ENCODE results near the gene ANO2.

The ANO2 gene

DNA sequence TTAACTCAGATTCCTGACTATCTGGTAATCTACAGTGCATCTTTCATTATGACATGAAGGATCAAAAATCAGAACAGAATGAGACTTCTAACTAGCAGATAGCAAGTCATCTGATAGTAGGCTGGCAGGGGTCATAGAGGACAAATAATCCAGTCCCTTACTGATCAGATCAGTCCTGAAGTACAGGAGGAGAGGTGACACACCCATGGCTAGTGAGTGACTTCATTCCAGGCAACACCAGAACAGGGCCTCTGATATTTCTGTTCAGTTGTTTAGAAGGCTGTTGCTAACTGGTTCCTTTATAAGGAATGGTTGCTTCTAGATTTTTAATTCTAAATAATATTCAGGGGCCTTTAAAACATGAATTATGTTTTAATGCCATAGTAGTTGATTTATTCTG lies 291.0 kb downstream of the ANO2 start:
- no peak for DNase-seq

- DNase-seq: no peak
Measured at GRCh38 chr12:5650829-5651461, 294.1 kb downstream of the ANO2 start.

DNA sequence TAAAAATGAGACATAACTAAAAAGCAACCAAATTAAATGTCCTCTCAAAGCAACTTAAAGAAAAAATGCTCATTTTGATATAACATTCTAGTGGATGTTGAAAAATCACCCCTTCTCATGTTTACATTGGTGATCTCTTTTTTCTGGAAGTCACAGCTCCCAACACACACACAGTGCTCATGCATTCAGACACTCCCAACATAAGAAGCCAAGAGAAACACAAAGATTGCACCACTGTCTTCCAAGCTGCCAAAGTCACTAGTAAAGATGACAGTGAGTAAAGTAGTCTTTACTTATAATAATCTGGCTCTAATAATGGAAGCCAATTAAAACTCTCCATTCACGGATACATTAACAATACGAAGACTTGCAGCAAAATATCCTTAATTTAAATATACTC lies 294.8 kb downstream of the ANO2 start:
- no peak for DNase-seq

GRCh38 chr12:5648692-5649359 lies 296.2 kb downstream of the ANO2 start:
- DNase-seq: no peak

- no peak for DNase-seq
Measured at GRCh38 chr12:5643266-5643665, 301.8 kb downstream of the ANO2 start.

DNA sequence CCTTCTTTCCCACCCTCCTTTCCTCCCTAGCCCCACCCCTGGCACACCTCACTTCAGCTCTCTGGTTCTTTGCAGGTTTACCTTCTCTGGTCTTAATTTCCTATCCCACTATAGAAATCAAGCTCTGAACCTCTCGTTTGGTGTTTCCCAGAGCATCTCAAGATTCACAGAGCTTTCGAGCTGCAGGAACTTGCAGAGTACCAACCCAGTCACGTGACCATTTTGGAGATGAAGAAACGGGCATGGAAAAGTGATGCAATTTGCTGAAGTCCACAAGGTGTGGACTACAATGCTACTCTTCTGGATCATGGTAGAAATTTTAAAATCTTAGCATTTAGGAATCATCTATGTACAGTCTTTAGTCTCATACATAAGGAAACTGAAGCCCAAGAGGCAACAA lies 307.4 kb downstream of the ANO2 start:
- DNase-seq: no peak

DNA sequence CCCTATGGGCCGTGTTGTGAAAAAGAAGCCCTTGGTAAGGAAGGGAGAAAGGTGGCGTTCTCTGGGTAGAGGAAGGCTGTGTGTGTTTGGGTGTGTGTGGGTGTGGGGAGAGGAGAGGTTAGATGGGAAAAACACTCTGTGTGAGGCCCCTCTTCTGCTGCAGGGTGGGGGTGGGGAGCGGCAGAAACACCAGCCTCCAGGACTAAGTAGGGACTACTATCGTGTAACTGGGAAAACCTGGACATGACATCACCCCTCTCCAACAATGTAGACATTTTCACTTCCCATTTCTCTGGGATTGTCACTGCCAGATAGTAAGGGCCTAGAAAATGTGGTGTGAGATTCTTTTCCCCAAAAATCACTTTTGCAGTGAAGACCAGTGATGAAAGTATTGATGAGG lies 308.2 kb downstream of the ANO2 start:
- no peak for DNase-seq

- DNase-seq: no peak
Measured at GRCh38 chr12:5633106-5633505, 312.0 kb downstream of the ANO2 start.

DNA sequence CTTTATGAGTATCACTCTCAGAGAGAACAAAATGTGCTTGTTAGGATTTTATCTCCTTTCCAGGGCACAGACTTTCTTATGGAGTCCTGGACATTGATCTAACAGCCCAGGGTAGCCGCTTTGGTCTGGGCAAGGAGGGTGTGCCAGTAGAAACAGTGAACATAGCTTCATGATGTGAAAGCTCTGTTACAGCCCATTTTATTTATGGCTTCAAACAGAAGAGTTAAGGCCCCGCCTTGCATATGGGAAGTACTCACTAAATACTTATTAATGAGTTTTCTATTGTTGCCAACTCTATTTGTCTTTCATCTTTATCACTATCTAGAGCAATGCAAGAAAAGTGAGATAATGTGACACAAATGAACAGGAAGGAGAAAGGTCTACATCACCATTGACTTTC lies 312.6 kb downstream of the ANO2 start:
- no peak for DNase-seq

DNA sequence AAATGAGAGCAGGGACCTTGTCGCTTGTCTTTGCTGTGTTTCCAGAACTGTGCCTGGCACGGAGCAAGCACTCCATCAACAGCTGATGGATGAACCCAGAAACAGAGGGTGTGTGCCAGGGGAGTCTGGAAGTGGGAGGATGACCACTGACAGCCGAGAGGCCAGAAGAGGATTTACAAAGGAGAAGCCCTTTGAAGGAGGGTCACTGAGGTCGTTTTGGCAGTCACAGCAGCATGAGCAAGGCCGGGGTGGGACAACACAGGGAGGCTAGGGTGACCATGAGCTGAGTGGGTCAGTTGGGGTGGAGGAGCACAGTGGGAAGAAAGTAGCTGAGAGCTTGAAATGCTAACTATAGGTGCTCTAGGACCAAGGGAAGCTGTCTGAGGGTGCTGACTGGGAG lies 313.6 kb downstream of the ANO2 start:
- DNase-seq: no peak

- no peak for DNase-seq
Measured at GRCh38 chr12:5630726-5631125, 314.3 kb downstream of the ANO2 start.

DNA sequence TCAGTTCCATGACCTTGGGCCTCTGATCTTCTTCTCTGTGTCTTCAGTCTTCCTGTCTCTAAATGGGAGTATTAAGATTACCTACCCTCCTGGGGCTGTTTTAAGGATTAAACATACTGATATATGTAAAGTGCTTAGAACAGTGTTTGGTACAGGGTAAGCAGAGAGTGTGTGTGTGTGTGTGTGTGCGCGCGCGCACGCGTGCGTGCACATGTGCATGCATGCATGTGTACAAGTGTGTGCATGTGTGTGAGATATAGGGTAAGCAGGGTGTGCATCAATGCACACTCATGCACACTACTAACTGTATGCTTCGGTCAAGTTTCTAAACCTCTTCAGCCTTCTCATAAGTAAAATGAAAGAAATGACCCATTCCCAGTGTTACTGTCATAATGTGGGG lies 316.6 kb downstream of the ANO2 start:
- DNase-seq: no peak

GRCh38 chr12:5627053-5627630 lies 317.9 kb downstream of the ANO2 start:
- no peak for DNase-seq

GRCh38 chr12:5626151-5626550 lies 318.9 kb downstream of the ANO2 start:
- no peak for DNase-seq

DNA sequence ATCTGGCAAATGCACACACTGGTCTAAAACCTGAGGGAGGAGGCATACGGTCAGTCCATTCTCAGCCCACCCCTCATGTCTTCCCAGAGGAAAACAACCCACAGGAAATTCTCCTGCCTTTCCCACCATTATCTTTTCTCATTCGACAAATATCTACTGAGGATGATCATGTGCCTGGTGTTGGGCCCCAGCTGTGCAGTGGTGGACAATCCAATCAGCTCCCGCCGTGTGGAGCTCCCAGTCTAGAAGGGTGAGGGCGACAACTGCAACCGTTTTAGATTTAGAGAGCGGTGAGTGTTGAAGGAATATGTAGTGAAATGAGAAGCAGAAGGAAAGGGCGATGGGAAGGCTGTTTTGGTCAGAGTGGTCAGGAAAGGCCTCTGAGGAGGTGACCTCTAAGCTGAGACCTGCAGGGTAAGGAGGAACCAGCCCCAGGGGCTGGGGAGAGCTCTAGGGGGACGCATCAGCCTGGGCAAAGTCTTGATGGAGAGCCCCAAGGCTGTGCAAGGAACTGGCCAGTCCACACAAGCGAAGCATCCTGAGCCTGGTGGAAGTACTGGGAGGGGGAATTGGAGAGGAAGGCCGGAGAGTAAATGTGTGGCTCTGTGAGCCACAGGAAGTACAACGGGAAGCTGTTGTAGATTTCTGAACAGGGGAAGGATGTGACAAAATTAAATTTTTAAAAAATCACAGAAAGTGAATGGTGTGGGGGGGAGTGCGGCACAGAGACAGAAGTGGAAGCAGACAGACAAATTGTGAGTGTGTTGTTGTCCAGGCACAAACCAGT lies 320.4 kb downstream of the ANO2 start:
- no peak for DNase-seq

- DNase-seq: no peak
Measured at GRCh38 chr12:5623411-5623810, 321.6 kb downstream of the ANO2 start.

DNA sequence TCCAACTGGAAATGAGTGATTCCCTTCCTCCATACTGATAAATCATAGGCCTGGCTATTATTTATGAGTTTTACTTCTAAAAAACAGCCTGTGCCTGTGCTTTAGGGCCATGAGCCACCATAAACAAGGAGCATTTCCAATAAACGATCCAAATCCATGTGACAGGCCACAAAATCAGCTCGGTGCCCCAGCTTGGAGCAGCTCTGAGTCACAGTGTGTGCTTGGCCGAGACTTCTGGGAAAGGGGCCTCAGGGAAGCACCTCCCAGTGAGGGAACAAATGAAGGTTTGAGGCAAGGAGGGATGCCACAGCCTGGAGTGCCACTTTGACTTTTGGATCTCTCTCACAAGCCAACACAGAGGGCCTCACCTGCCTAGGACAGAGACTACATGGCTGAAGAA lies 322.8 kb downstream of the ANO2 start:
- DNase-seq: no peak

DNA sequence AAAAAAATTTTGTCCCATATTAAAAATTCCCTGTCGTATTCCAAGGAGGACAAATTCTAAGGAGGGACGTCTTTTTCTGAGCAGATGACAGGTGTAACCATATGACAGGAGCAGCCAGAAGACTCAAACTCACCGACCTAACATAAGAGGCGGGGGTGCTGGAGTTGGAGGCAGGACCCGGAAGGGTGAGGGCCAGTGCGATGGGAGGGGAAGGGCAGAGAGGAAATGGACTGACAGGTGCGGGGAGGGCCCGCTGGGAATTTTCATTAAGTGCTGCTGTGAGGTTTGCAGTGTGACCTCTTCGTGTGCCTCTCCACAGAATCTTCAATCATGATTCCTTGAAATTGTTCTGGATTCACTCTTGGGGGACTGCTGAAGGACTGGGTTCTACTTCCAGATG lies 323.7 kb downstream of the ANO2 start:
- DNase-seq: no peak

DNA sequence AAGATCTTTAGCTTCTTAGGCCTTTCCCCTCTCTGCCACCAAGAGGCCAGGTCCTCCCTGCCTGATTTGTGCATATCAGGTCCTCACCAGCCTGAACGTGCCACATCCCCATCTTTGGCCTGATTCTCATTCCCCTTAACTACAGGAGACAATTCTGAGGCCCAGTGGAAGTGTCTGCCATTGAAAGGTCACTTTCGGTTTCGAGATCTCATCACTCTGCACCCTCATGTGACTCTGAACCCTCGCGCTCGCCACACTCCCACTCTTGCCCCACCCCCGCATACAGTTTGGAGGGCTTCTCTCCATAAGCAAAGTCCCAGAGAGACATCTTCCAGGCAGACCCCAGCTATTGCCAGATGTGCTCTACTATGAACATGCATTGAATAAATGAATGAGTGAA lies 324.2 kb downstream of the ANO2 start:
- no peak for DNase-seq

DNA sequence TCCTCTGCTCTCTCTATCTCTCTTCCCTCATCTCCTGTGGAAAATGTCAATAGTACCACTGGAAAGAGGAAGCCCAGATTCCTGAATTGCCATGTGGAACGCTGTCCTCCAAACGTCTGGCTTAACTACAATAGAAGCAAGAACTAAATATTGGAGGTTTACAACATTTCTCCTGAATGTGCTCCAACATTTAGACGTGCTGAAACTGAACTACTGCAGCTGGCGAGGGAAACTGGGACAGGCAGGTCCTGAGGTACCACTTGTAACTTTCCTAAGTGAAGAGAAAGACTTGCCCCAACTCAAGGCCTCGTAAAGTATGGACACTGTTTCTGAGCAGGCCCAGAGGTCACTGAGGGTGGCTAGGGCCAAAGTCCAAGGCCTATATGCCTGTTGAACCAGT lies 325.4 kb downstream of the ANO2 start:
- no peak for DNase-seq

DNA sequence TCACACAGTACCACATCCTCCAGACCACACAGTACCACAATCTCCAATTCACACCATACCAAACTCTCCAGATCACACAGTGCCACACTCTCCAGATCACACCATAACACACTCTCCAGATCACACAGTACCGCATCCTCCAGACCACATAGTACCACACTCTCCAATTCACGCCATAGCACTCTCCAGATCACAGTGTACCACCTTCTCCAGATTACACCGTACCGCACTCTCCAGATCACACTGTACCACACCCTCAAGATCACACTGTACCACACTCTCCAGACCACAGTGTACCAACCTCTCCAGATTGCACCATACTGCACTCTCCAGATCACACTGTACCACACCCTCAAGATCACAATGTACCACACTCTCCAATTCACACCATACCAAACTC lies 328.2 kb downstream of the ANO2 start:
- no peak for DNase-seq

DNA sequence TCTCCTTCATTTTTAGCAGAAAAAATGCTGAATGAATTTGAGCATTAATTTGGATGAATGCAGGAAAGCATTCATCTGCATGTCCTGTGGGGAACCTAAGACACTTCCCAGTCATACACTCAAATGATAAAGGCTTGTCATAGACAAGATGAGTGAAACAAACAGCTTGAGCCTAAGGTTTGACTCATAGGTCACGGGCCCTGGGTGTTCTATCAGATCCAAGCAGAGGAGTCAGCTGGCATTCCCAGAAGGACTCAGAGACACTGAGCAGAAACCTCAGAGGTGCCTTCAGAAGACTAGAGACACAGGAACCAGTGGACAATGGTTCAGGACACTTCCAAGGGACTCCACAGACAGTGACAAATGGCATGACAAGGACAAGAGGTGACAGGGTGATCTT lies 329.3 kb downstream of the ANO2 start:
- DNase-seq: no peak

- DNase-seq: no peak
Measured at GRCh38 chr12:5614256-5614655, 330.8 kb downstream of the ANO2 start.
